Activated naive CD4-positive, alpha-beta T cell treated with anti-CD3 and anti-CD28 coated beads, Interleukin-2, amount 50 U/mL, for 72 hours (primary cell): ENCODE measurements around the gene EZH1. TPM values are rescaled to one million over a fixed set of nuclear protein-coding genes. Genes with fewer than 3 reads are reported as not detected.
A peak's percentile ranks its signal among the peaks of the same experiment; 100 is the strongest.

Experiments used
- ATAC-seq, 2 donors: fragments of 150-1000 bp; cut with Tn5 transposase; 2 replicates each; pipeline ENCODE4 v1.10.0; 2021; ENCODE audit warnings: mild to moderate bottlenecking in 2 of 2, moderate library complexity in 2 of 2
- DNase-seq, 2 donors: peaks; one replicate each; pipeline ENCODE4 v3.0.0; 2021 to 2022; ENCODE audit warnings: low spot score in 2 of 2
- H3K27ac Mint-ChIP-seq, 2 donors: one replicate each; pipeline ENCODE4 v1.8.0; 2022; ENCODE audit warnings: mild to moderate bottlenecking in 2 of 2, mixed read lengths in 2 of 2
- H3K36me3 Mint-ChIP-seq, 2 donors: one replicate each; pipeline ENCODE4 v1.8.0; 2022; ENCODE audit warnings: mixed read lengths in 2 of 2
- H3K9me3 Mint-ChIP-seq, 2 donors: one replicate each; pipeline ENCODE4 v1.8.0; 2022; ENCODE audit warnings: mixed read lengths in 2 of 2
- total RNA-seq, 2 donors: library from RNA; stranded (reverse); gene quantifications; one replicate each; pipeline ENCODE4 v1.2.3, GENCODE V29; 2022

Gene EZH1
- total RNA-seq, 2 donors from 2014 or later, result 34.2 to 56.9 TPM

GRCh38 chr17:42679492-42680330 is 65.1 kb downstream of the EZH1 start:
- H3K36me3 Mint-ChIP-seq, result no peaks in the 10 kb centered on the region
- H3K27ac Mint-ChIP-seq, result peak overlapping the region in 1 of 2 donors; percentile 29
- H3K9me3 Mint-ChIP-seq, result no peaks in the 10 kb centered on the region
- DNase-seq, result peak; percentile 79 to 82
- ATAC-seq, result peak; percentile 48 to 56

GRCh38 chr17:42678951-42679491 is 65.8 kb downstream of the EZH1 start:
- DNase-seq (no peak), ATAC-seq (peak; percentile 23 to 39)
- Mint-ChIP-seq H3K36me3 (no peaks in the 10 kb centered on the region), H3K27ac (peak overlapping the region in 1 of 2 donors; percentile 57), H3K9me3 (no peaks in the 10 kb centered on the region)

- Mint-ChIP-seq H3K36me3 (no peaks in the 10 kb centered on the region), H3K27ac (peak overlapping the region; percentile 47 to 63), H3K9me3 (no peaks in the 10 kb centered on the region)
- ATAC-seq (peak; percentile 32 to 36), DNase-seq (peak; percentile 81 to 84)
Measured at GRCh38 chr17:42677921-42678781, 66.7 kb downstream of the EZH1 start.

GRCh38 chr17:42677012-42677857 is 67.6 kb downstream of the EZH1 start:
- ATAC-seq, result peak; percentile 79
- Mint-ChIP-seq H3K36me3 (no peaks in the 10 kb centered on the region), H3K9me3 (no peaks in the 10 kb centered on the region), H3K27ac (peak overlapping the region; percentile 63 to 72)
- peak; percentile 95 to 96 for DNase-seq

- H3K27ac Mint-ChIP-seq, result peak within 1 kb of the TSS; percentile 63 to 72
- ATAC-seq (no peak), DNase-seq (no peak)
- H3K36me3 Mint-ChIP-seq, result no peaks in the 10 kb centered on the region
- no peaks in the 10 kb centered on the region for H3K9me3 Mint-ChIP-seq
Measured at GRCh38 chr17:42676424-42677011, 68.3 kb downstream of the EZH1 start, which contains the start of gene PLEKHH3. TSS of gene PLEKHH3 (minus strand) at chr17:42676994. CDS start at chr17:42676563, 431 bp downstream.

- DNase-seq (no peak), ATAC-seq (no peak)
- H3K27ac Mint-ChIP-seq, result no peak overlapping the region
- no peaks in the 10 kb centered on the region for H3K9me3 Mint-ChIP-seq
- no peaks in the 10 kb centered on the region for H3K36me3 Mint-ChIP-seq
Measured at GRCh38 chr17:42675965-42676423, 68.8 kb downstream of the EZH1 start.

GRCh38 chr17:42675348-42675964 is 69.4 kb downstream of the EZH1 start:
- ATAC-seq (no peak), DNase-seq (no peak)
- H3K27ac Mint-ChIP-seq, result no peak overlapping the region
- no peaks in the 10 kb centered on the region for H3K36me3 Mint-ChIP-seq
- H3K9me3 Mint-ChIP-seq, result no peaks in the 10 kb centered on the region

- H3K36me3 Mint-ChIP-seq, result no peaks in the 10 kb centered on the region
Measured at GRCh38 chr17:42674755-42675347, 70.0 kb downstream of the EZH1 start.

GRCh38 chr17:42673885-42674754 is 70.7 kb downstream of the EZH1 start:
- no peaks in the 10 kb centered on the region for H3K9me3 Mint-ChIP-seq
- H3K36me3 Mint-ChIP-seq, result no peaks in the 10 kb centered on the region
- ATAC-seq, result no peak
- DNase-seq, result no peak
- H3K27ac Mint-ChIP-seq, result no peak overlapping the region

More at GRCh38 chr17:42674755-42675347, 70.0 kb downstream of the EZH1 start:
- DNase-seq (no peak), ATAC-seq (no peak)
- H3K27ac Mint-ChIP-seq, result no peak overlapping the region
- H3K9me3 Mint-ChIP-seq, result no peaks in the 10 kb centered on the region

- ATAC-seq (no peak), DNase-seq (no peak)
- Mint-ChIP-seq H3K36me3 (no peaks in the 10 kb centered on the region), H3K9me3 (no peaks in the 10 kb centered on the region), H3K27ac (no peak overlapping the region)
Measured at GRCh38 chr17:42673266-42673884, 71.5 kb downstream of the EZH1 start.

GRCh38 chr17:42672038-42672437 is 72.8 kb downstream of the EZH1 start:
- no peak overlapping the region for H3K27ac Mint-ChIP-seq
- no peaks in the 10 kb centered on the region for H3K36me3 Mint-ChIP-seq
- no peaks in the 10 kb centered on the region for H3K9me3 Mint-ChIP-seq
- ATAC-seq, result no peak
- no peak for DNase-seq

GRCh38 chr17:42670789-42671657 is 73.8 kb downstream of the EZH1 start:
- H3K36me3 Mint-ChIP-seq, result peaks cover under 1 to 2% of the 10 kb centered on the region in 2 donors
- peak in 1 of 2 donors; percentile 23 for ATAC-seq
- no peaks in the 10 kb centered on the region for H3K9me3 Mint-ChIP-seq
- no peak for DNase-seq
- H3K27ac Mint-ChIP-seq, result no peak overlapping the region
